GM18861 (cell line): ENCODE results near the gene SLC35C1.

Experiments
- ATAC-seq: cut with Tn5 transposase; IDR thresholded peaks from one replicate; pipeline ENCODE4 v1.9.1; 2021; ENCODE audit not compliant: unreplicated experiment

SLC35C1 gene

DNA sequence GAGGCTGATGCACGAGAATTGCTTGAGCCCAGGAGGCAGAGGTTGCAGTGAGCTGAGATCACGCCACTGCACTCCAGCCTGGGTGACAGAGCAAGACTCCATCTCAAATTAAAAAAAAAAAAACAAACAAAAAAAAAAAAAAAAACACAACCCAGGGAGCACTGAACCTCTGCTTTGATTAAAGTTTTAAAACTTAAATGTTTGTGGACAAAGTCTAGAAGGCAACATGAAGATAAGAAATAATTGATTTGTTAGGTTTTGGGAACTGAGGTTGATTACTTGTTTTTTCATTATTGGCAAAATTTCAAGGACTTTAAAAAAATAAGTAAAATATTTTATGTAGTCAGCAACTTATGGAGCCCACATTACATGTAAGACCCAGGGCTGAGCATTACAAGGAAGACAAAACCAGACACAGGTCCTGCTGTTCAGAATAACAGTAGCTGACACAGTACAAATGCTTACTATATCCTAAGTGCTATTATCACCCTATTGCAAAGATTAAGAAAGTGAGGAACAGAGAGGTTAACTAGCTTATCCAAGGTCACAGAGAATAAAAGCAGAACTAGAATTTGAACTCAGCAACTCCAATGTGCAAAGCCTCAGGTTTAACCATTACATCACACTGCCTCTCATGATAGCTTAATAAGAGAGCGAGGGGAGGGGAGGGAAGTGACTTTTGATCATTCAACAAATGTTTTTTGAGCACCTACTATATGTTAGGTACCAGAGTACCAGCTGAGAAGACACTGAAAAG, 40.1 kb downstream of the SLC35C1 start:
- no peak for ATAC-seq

DNA sequence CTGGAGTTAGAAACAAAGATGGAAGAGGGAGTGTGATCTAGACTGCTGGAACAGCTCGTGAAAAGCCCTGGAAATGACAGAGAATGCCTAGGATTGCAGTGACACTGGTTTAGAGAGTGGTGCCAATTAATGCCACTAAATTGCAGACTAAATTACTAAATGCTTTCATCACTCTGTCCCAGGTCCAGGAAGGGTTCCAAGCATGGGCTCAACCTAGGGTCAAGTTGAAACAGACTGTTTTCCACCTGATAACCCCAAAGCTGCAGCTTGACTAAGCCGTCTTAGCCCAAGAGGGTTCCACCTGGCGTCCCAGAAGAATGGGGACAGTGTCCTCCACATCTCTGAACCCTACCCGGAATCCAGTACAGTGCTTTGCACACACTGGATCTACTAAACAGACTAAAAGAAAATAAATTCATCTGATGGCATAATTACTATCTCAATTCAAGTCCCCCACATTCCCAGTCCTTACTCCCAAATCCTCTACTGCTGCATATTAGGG, 41.3 kb downstream of the SLC35C1 start:
- ATAC-seq = no peak

DNA sequence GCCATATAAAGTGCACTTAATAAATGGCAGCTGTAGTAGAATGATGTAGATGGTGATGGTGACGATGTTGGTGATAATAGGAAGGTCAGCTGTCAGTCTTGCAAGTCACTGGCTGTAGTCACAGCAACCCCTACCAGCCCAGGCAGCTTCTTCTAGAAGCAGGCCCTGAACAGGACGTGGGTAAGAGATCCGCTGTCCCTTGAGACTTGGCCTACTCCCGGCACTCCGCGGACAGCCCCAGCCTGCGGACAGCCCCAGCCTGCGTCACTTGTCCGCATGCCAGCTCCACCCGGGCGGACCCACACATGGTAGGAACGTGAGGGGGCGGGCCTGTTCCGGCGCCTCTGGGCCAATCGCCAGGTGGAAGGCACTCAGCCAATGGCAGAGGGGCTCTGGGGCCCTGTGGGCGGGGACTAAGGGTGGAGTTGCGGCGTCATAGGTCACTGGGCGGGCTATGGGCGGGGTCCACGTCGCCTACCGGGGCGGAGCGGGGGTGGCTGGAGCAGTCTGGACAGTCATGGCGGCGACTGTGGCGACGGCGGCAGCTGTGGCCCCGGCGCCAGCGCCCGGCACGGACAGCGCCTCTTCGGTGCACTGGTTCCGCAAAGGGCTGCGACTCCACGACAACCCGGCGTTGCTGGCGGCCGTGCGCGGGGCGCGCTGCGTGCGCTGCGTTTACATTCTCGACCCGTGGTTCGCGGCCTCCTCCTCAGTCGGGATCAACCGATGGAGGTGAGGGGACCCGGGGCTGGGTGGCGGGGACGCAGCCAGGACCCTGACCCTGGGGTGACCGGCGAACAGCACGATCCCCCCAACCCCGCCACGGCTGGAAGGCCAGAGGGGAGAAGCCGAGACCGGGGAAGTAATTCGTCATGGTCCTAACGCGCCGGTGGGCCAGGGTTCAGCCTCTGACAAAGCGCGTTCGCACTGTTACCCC, 42.3 kb downstream of the SLC35C1 start, which contains the start of gene CRY2:
CRY2 (plus strand) TSS at position 502 of the 937 bp plus-strand sequence; CDS start at position 518, 16 bp downstream.
- ATAC-seq = peak; percentile 80

DNA sequence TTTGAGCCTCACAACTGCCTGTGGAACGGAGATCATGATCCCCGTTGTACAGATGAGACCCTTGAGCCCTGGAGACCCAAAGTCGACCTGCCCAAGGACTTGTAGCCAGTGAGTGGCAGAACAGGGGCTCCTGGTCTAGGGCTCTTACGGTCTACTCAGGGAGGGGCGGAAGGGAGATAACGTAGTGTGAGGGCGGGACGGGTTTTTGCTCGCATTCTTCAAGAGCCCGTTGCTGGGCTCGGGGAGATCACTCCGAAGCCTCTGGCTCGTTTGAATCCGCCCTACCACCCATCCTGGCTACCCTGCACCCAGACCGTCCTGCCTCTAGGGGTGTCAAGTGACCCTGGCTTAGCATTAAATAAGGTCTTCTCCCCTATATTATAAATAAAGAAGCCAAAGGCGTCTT, 43.0 kb downstream of the SLC35C1 start:
- ATAC-seq = no peak

DNA sequence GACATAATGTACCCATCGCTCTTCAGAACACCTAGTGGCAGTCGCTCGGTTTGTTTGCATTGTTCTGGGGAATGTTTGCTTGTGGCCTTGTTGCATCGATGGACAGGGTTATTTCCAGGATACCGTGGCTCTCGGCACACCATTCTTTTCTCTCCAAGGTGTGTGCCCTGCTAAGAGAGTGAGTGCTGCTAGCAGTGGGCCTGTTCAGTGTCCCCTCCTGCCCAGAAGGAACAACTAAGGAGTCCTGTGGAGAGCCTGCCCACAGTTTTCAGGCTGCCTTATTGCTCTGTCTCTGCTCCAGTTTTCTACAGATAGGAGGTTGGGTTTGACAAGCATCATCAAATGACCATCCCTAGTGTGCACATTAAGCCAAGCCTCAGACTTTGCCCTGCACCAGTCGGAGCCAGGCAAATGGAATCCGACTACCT, 43.7 kb downstream of the SLC35C1 start:
- ATAC-seq = no peak

DNA sequence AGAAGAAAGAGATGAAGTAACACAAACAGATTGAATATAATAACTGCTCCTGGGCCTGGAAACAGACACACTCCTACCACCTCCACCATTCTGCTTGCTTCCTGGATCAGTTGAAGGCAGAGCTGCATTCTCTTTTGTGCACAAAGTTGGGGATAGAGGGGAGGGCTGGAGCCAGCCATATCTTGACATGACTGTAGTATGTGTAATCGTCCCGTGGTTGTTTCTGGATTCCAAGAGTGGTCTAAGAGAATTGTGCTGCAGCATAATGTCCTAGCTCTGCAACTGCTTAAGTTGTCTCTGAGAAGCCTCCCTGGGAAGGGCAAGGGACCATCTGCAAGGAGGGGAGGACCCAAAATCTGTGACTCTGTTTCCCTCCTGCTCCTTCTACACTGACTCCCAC, 45.5 kb downstream of the SLC35C1 start:
- ATAC-seq = no peak

DNA sequence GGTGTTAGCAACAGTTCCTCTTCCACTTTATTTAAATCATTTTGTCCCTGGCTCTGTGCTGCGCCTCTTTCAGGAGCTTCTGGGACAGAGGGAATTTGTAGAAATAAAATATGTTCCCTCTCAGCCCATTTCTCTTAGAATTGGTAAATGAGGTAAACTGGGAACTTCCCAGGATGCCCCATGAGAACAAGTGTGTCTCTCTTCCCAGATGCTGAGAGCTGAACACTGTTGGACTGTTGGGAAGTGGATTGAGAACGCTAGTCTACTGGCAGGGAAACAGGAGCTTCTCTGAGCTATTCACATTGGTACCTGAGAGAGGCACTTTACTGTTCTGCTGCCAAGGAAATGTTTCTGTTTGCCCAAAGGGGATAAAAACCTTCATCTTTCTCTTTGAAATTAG, 46.3 kb downstream of the SLC35C1 start:
- no peak for ATAC-seq

DNA sequence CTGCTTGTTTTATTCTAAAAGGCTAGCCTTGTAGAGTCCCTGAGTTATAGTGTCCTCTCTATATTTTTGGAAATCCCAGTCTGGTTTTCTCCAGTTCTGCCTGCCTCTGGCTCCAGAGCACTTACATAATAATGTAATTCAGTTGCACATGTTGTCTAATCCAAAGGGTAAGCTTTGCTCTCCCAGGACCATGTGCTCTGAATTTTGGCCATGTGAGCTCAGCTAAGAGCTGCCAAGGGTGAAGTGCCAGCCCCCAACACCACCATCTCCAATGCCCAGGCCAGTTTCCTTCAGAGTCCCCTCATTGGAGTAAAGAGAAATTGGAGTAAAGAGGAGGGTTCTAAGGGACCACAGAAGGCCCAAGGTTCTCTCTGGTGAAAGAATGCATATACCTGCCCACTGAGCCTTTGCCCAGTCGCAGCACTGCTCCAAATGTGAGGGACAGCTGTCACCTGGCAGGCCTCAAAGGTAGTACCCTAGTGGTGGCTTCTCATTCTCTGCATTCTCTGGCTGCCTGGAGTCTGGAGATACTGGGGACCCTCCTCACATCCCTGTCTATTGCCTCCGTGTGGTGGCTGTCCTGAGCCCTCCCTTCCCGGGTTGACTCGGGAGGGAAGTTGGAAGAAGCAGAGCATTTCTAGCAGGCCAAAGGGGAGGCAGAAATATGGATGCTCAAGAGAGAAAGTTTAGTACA, 47.2 kb downstream of the SLC35C1 start:
- ATAC-seq = no peak

DNA sequence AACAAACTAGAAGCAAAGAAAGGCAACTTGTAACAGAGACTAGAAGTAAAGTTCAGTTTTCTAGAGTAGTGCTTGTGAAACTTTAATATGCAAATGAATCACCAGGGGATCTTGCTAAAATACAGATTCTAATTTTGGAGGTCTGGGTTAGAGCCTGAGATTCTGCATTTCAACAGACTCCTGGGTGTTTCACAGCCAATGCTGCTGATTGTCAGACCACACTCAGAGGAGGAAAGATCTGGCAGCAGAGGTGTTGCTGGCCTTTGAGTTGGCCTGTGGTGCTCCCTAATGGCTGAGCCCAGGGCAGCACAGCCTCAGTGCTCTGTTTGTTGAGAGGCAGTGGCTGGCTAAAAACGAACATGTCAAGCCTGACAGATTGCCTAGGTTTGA, 47.8 kb downstream of the SLC35C1 start:
- ATAC-seq = peak; percentile 37

DNA sequence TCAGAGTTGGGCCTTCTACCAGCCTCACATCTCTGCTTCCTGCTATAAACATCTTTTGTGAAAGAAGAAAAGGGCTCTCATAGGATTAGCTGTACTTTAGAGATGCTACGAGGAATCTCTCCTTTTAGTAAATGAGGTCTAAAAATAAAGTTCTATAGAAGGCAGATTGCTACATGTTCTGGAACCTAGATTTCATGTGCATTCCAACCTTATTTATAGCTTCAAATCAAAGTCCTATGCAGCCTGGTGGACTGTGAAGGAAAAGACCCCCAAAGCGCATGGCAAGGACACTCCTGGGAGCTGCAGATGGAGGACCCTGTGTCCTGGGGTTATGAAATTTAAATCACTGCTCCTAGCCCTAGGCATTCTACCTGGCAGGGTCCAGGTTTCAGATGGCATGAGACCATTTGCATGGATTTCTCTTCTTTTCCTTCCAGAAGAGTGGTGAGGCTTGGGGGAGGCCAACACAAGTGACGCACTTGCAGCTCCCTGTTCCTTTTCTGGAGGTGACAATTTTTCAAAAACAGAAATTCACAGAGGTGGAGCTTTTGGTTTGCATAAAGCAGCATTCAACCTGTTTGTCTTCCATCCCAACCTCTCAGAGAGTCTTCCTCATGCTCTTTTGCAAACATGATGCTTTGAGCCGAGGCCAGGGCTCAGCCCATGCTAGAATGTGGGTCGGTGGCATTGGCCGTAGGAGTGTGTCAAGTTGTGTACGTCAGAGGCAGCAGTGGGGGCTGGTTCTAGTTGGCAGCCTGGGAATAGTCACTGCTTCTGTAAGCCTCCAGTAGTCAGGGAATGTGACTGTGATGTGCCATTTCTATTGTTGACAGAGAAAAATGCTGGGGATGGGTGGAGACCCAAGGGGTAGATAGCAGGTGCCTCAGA, 48.6 kb downstream of the SLC35C1 start:
- ATAC-seq = no peak

DNA sequence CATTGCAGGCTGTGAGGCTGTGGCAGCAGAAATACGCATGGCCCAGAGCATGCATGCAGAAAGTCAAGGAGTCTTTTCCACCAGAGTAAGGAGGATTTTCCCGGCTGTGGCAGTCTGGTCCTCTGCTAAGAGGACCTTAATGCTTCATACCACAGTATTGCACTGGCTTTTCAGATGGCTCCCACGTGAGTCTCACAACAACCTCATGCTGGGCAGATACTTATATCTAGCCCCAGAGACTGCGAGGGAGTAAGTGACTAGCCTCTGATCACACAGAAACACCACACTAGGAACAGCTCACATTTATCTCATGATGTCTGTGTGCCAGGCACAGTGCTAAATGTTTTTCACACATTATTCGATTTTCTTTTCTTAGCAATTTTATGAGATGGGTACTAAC, 50.4 kb downstream of the SLC35C1 start:
- no peak for ATAC-seq

DNA sequence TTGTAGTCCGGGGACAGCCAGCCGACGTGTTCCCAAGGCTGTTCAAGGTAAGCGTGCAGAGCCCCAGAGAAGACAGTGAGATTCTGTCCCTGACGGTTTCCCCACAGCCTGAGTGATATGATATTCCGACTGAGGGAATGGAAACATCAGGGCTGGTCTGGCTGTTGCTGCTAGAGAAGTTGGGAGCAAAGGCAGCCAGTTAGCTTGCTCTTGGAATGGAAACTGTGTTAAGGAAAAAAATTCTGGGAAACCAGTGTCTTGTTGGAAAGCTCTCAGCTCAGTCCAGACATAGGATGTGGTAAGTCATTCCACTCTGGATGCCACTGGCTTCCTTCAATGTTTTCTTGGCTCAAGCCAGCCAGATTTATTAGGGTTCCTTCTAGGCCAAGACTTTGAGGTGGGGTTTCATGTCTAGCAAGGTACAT, 51.1 kb downstream of the SLC35C1 start:
- ATAC-seq = no peak

DNA sequence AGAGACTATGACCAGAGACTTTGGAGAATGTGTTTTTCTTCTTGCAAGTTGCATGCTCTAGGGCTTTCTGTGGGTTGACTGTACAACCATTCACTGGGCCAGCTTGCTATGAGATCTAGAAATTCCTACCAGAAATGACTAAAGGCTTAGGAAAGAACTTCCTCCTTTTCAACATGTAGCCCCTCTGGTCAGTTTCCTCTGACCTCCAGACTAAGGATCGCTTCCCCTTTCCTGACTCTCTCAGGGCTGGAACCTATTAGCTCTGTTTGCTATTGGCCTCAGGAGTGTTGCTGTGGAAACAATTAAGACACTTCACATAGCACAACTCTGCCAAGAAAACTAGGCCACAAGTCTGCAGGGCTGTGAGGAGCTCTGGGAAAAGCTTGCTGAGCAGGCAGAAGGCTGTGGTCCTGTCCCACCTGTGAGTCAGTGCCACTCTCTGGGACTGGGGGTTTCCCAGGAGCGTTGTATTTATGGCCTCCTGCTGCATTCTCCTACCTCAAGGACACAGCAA, 53.1 kb downstream of the SLC35C1 start:
- ATAC-seq = no peak

DNA sequence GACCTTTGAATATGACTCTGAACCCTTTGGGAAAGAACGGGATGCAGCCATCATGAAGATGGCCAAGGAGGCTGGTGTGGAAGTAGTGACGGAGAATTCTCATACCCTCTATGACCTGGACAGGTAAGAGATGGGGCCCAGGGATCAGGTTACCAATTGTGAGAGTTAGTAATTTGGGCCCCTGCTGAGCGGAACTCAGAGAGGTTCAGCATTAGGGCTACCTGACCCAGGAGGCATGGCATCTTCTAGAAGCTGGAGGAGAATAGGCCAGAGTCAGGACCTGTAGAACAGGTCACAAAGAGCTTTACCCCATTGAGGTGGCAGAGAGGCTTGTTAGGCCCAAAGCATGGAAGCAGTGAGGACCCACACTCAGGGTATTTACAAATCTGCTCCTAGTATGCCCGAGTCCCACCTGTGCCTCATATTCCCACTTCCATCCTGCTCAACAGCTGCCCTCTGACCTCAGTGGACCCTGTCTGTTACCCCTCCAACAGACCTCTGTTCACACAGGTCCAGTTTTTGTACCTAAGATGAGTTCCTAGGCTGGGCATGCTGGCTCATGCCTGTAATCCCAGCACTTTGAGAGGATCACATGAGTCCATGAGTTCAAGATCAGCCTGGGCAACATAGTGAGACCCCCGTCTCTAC, 53.9 kb downstream of the SLC35C1 start:
- no peak for ATAC-seq

DNA sequence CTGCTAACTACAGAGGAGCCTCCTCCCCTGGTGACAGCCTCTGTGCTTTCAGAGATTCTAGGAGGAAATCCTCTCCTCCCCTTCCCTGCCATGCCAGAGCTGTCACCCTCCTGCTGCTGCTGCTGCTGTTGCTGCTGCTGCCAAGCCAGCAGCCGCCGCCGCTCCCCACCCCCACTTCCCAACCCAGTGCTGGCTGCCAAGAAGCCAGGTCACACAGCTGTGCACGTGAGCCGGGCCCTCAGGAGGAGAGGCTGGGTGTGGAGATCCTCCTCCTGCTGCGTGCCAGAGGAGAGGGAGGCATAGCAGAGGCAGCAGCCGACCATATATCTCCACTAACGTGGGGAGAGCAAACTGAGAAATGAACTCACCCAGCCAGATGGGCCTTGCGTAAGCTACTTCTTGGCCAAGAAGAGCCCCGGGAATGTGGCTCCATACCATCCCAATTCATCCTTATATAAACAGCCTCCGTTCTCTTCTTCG, 54.8 kb downstream of the SLC35C1 start:
- no peak for ATAC-seq

DNA sequence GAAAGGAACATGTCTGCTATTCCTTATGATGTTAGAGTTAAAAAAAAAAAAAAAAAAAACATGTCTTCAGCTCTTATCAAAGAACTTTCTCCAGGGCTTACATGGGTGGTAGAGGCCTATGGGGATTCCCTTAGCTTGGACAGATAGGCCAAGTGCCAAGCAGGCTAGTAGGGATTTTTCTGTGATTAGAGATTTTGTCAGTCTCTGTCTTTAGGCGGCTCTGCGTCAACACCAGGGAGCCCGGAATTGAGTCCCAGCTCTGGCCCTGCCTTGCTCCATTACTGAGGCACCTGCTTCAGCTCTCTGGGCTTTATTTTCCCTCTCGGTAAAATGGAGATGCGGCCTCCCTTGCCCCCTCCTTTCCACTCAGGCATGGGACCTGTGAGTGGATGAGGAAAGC, 55.4 kb downstream of the SLC35C1 start:
- ATAC-seq = no peak

DNA sequence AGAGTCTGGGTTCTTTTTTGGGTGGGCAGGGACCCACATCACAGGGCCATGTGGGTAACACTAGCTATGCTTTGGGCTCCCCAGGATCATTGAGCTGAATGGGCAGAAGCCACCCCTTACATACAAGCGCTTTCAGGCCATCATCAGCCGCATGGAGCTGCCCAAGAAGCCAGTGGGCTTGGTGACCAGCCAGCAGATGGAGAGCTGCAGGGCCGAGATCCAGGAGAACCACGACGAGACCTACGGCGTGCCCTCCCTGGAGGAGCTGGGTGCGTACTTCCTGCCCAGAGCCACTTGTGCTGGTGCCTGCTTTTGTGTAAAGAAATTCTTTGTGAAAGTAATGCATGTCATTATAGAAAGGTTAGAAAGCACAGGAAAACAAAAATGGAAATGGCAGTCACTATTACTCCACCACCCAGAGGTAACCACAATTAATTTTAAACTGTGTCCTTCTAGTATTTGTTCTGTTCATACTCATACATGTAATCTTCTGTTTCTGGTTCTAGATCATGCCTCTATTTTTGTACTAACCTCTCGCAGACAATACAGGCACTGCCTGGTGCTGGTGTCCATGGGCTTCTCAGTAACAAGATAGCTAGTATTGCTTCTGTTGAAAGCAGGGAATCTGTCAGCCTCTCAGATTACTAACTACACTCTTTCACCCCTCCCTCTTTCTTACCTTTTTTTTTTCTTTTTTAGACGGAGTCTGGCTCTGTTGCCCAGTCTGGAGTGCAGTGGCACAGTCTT, 56.0 kb downstream of the SLC35C1 start:
- ATAC-seq = no peak
